Stimulated activated CD4-positive, alpha-beta T cell treated with anti-CD3 and anti-CD28 coated beads, TNF-alpha, amount 100 ng/mL, for 1 hour (primary cell): ENCODE data around the gene STAB1.

ENCODE experiments used
- DNase-seq, 3 donors: peaks; one replicate each; pipeline ENCODE4 v3.0.0-alpha.2; 2020; ENCODE audit warnings: low read depth in 3 of 3, low spot score in 1 of 3

Gene STAB1

DNA sequence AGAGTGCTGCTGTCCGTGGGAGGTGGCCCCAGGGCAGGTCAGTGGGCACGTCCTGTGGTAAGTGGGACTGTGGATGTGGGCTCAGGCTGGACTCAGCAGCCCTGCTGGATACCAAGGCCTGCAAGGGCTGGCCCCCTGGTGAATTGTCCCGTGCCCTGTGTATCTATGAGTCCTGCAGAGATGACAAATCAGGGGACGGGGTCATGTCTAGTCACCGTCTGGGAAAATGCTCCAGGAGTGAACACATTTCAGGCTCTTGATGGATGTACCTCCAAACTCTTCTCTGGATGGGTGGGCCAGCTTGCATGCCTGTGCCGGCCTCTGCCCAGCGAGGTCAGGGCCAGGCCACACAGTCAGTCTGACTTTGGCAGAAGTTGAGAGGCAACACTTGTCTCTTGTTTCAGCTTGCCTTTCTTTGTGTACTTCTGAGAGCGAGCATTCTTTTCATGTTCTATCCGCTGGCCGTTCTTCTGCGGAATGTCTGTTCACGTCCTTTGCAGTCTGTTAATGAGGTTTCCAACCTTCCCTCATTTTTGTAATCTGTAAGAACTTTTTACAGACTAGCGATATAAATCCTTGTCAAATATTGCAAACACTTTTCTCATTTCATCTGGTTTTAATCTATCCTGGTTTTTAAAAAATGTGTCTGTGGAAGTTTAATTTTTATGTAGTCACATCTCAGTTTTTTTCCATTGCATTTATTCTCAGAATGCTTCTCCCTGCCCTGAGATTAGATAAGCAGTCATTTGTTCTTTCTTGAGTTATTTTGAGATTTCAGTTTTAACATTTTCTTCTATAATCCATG, 11.4 kb upstream of the STAB1 start:
- no peak for DNase-seq

DNA sequence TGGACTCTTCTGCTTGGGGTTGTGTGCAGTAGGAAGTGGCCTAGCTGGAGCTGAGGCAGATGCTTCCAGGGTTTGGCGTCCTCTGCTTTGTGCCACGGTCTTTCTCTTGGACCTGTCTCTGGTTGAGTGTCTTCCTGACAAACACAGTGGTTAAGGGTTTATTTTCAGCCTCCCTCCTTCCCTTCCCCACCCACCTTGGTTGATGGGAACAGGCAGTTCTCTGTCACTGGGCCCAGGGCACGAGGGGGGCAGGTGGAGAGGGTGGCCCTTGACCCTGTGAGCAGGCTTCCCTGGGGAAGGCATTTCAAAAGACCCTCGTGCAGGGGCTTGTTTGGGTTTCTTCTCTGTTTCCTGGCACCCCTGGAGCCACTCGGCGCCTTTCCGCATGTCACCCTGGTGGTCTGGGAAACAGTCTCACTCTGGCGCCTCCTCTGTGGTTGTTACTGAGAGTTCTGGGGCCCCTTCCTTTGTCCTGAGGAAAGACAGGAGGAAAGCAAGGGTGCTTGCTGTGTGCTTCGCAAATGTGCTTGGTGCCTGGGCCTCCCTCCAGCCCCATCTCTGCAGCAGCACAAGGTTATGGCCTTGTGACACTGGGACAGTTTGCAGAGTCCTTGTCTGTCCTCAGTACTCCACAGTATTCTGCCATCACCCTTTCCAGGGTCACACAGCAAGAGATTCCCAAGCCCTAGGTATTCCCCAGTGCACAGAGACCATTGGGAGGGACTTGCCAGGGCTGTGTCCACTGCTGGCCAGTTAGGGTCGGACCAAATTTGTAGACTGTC, 10.3 kb upstream of the STAB1 start:
- no peak for DNase-seq

DNA sequence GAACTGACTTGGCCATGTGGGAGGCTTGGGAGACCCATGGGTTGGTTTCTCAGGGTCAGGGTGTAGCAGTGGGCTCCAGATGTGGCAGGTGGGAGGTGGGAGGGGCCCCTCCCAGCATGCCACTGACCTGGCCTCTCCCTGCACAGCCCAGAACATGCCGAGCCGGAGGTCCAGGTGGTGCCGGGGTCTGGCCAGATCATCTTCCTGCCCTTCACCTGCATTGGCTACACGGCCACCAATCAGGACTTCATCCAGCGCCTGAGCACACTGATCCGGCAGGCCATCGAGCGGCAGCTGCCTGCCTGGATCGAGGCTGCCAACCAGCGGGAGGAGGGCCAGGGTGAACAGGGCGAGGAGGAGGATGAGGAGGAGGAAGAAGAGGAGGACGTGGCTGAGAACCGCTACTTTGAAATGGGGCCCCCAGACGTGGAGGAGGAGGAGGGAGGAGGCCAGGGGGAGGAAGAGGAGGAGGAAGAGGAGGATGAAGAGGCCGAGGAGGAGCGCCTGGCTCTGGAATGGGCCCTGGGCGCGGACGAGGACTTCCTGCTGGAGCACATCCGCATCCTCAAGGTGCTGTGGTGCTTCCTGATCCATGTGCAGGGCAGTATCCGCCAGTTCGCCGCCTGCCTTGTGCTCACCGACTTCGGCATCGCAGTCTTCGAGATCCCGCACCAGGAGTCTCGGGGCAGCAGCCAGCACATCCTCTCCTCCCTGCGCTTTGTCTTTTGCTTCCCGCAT, 7.9 kb upstream of the STAB1 start:
- no peak for DNase-seq

DNA sequence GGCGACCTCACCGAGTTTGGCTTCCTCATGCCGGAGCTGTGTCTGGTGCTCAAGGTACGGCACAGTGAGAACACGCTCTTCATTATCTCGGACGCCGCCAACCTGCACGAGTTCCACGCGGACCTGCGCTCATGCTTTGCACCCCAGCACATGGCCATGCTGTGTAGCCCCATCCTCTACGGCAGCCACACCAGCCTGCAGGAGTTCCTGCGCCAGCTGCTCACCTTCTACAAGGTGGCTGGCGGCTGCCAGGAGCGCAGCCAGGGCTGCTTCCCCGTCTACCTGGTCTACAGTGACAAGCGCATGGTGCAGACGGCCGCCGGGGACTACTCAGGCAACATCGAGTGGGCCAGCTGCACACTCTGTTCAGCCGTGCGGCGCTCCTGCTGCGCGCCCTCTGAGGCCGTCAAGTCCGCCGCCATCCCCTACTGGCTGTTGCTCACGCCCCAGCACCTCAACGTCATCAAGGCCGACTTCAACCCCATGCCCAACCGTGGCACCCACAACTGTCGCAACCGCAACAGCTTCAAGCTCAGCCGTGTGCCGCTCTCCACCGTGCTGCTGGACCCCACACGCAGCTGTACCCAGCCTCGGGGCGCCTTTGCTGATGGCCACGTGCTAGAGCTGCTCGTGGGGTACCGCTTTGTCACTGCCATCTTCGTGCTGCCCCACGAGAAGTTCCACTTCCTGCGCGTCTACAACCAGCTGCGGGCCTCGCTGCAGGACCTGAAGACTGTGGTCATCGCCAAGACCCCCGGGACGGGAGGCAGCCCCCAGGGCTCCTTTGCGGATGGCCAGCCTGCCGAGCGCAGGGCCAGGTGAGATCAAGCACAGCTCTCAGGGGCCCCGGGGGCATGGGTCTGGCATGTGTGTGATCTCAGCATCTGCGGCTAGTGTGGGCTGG, 7.1 kb upstream of the STAB1 start:
- no peak for DNase-seq

DNA sequence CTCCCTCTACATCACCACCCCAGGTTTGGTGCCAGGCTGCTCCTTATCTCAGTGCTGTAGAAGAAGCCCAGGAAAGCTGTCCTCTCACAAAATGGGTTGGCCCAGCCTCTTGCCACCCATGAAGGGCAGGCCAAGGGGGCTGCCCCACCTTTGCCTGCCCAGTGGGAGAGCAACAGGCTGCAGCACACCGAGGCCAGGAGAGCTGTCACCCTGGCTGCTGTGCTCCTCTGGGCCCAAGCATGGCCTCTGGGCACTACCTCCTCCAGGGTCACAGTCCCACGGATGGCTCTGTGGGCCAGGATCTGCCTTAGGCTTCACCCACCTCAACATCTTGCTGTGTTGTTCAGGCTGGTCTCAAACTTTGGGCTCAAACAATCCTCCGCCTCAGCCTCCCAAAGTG, 6.4 kb upstream of the STAB1 start:
- DNase-seq = no peak

DNA sequence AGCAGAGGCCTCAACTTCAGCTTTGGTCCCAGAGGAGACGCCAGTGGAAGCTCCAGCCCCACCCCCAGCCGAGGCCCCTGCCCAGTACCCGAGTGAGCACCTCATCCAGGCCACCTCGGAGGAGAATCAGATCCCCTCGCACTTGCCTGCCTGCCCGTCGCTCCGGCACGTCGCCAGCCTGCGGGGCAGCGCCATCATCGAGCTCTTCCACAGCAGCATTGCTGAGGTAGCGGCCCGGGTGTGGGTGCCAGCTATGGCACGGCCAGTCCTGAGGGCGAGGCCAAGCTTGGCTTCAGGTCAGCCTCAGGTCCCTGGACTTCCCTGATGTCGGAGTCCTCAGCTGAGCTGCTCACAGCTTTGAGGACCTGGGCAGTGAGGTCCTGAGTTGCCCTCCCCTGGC, 5.7 kb upstream of the STAB1 start:
- DNase-seq = no peak

DNA sequence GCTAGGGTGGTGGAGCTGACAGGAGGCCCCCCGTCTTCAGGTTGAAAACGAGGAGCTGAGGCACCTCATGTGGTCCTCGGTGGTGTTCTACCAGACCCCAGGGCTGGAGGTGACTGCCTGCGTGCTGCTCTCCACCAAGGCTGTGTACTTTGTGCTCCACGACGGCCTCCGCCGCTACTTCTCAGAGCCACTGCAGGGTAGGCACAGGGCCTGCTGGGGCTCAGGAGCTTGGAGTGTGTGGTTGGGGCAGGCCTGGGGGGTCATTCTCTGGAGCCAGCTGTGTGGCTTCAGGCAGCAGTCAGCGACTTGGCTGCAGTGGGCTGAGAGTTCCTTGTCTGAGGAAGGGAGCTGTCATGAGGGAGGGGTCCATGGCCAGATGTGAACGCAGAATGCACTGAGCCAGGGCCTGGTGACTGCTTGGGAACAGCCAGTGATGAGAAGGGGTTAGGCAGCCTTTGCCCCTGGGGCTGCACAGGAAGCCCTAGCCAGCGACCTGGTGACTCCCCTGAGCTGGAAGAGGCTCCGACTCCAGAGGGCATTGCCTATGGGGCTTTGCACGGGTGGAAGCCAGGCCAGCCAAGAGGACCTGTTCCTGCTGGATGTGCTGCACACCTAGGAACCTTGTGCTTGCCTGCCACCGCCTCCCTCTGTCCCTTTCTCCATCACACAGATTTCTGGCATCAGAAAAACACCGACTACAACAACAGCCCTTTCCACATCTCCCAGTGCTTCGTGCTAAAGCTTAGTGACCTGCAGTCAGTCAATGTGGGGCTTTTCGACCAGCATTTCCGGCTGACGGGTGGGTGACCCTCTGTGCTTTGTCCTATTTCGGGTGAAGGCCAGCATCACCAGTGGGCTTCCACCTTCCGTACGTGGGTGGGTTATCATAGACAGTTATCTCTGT, 4.9 kb upstream of the STAB1 start:
- no peak for DNase-seq

DNA sequence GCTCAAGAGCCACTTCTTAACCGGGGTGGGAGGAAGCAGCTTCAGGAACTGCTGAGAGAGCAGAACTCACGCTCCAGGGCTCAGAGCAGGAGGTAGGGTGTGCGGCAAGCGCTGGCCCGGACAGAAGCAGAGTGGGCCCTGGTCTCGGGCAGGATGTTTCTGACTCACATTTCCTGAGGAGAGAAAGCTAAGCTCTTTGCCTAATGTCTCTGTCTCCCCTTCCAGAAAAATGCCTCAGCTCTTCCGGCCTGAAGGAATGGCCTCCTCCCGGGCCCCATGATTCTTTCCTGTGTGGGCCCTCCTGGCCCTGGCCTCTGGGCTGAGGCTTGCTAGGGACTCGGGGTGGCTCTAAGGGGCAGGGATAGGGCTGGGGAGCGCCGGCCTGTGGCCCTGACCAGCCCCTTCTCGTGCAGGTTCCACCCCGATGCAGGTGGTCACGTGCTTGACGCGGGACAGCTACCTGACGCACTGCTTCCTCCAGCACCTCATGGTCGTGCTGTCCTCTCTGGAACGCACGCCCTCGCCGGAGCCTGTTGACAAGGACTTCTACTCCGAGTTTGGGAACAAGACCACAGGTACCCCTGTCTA, 4.1 kb upstream of the STAB1 start:
- no peak for DNase-seq

DNA sequence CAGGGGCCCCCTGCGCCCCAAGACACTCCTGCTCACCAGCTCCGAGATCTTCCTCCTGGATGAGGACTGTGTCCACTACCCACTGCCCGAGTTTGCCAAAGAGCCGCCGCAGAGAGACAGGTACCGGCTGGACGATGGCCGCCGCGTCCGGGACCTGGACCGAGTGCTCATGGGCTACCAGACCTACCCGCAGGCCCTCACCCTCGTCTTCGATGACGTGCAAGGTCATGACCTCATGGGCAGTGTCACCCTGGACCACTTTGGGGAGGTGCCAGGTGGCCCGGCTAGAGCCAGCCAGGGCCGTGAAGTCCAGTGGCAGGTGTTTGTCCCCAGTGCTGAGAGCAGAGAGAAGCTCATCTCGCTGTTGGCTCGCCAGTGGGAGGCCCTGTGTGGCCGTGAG, 3.1 kb upstream of the STAB1 start:
- no peak for DNase-seq

DNA sequence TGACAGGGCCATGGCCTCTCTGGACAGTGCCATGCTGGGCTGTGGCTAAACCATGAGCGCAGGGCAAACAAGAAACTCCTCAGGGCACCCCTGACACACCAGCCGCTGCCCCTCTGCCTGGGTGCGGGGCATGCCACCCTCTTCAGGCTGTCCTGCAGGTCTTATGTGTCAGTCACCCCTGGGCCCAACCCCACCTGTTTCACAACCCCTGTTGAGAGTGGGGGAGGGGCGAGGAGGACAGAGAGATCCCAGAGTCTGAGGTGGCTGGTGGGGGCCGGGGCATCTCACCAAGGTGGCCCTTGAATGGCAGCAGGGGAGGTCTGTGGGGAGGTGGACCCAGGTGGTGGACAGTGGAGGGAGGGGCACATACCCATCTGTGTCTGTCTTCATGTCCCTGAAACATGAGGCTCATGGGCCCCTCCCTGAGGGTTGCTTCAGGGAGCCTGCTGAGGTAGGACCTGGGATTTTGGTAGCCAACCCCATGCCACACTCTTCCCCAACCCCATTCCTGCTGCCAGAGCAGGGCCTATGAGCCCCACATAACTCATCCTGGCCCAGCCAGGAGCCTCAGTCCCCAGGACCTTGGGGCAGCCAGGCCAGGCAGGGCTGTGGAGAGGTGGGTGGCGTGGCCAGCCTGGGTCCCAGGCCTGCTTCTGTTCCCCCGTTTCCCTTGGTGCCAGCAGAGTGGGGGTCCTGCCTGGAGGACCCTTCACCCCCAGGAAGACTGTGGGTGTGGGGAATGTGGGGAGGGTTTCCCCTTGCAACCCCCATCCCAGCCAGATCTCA, 1.7 kb upstream of the STAB1 start:
- no peak for DNase-seq

DNA sequence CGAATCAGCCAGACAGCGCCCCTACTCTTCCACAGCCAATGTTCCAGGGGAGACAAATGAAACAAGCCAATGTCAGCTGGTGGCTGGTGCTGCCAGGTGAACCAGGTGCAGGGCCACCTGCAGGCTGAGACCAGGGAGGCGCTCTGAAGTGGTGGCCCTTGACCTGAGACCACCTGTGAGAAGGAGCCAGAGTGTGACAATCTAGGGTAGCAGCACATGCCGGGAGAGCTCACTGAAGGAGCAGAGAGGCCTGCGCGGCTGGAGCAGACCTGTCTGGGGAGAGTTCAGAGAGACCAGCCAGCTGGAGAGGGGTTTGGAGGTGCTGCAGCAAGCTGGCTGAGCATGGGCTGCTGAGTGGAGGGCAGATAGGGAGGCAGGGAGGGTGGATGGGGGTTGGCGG, 693 bp upstream of the STAB1 start:
- no peak for DNase-seq

DNA sequence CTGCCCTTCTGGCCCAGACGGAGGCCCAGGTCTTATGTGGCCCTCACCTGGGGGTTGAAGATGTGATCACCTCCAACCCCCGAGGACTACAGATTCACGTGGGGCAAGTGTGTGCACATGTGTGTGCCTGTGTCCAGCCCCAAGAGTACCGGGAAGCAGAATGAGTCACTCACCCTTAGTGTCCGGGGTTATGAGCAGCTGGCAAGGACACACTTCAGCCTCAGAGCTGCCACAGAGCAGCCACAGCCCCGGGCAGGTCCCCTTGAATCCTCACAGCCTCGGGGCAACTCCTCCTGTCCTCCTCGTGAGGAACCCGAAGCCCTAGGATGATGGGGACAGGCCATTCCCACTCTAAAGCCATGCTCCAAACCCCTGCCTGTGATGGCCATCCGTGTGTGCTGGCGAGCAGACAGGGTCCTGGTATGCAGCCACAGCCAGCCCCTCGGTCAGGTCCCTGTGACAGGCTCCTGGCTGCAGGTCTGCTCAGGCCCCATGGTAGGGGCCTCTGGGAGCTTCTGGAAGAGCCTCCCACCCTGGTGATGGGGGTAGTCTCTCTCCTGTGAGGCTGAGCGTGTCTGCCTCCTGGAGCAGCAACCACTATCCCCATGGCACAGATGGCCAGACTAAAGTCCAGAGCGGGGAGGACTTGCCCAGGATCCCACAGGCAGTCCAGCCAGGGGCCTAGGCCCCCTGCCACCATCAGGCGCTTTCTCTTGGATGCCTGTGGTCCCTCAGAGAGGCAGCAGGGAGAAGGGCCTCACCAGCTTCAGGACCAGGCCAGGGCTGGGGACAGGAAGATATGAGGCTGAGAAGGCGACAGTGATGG, 852 bp downstream of the STAB1 start:
- no peak for DNase-seq

DNA sequence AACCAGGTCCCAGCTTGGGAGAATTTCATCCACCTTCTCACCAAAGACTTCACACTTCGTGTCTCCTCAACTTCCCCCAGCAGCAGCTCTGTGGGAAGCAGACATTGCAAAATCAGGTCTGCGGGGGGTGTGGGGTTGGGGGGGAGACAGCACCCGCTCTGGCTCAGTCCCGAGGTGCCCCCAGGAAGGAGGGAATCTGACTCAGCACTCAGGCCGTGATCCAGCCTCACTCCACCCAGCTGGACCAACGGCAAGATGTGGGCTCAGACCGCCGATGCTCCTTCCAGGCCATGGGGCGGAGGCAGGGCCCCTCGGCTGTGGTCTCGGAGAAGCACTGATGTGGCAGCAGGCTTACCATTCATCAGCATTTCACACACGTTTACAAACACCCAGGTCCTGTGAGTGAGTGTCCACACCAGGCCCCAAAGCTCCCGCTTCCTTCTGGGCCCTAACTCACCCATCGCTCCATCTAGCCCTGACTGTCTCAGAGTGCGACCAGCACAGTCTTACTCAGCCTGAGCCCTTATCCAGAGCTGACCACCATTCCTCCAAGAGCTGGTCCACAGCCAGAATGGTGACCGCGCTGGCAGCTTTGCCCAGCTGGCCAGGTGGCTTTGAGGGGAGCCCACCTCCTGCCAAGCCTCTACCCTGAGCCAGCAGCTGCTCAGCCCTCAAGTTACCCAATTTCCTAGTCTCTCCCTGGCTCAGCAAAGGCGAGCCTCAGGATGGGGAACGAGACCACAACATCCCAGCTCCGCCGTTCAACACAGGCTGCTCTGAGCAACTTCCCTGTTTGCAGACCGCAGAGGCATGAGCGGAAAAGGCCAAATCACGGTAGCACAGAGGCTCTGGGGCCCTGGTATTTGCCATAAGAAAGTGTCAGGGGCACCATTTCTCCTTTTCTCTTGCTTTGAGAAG, 3.3 kb downstream of the STAB1 start:
- DNase-seq = no peak

DNA sequence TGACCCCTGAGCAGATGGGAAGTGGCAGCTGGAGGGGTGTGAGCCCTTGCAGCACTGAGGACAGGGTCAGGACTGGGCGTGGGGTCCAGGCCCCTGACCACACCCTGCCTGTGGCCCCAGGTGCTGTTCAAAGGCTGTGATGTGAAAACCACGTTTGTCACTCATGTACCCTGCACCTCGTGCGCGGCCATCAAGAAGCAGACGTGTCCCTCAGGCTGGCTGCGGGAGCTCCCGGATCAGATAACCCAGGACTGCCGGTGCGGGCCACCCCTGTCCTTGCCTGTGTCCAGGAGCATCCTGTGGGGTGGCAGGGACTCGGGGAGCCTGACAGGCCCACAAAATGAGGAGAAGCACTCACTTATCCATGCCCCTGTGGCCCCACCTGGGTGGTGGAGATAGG, 5.9 kb downstream of the STAB1 start:
- no peak for DNase-seq

DNA sequence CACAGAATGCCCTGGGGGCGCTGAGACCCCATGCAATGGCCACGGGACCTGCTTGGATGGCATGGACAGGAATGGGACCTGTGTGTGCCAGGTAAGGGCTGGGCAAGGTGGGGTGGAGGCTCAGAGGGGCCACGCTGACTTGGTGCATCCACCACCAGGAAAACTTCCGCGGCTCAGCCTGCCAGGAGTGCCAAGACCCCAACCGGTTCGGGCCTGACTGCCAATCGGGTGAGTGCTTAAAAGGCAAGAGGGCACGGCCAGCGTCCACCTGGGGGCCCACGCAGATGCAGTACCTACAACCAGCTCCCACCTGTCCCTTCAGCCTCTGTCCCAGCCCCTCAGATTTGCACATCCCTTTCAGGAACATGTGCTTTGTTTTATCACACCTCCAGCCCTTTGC, 6.9 kb downstream of the STAB1 start:
- no peak for DNase-seq

DNA sequence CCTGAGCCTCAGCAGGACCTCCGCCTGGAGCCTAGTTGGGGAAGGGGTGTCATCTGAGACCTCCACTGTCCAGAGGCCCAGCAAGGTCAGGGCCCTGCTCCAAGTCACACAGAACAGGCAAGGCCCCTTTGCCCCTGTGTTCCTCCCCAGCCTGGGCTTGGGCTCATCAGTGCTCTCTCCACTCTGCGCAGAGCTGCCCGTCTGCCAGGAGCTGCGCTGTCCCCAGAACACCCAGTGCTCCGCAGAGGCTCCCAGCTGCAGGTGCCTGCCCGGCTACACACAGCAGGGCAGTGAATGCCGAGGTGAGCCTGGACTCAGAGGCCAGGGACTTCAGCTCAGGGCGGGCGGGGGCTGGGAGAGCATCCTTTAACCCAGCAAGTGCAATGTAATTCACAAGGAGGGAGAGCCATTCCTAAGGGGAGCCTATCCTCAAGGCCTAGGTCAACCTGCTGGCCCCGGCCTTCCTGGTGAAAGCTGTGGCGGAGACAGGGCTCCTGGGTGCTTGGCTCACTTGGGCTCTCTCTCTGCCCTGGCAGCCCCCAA, 7.7 kb downstream of the STAB1 start:
- DNase-seq = no peak
